ENCODE results near the gene PLA2G6. TPM values are rescaled to one million over a fixed set of nuclear protein-coding genes. Genes with fewer than 3 reads are reported as not detected.

Gene PLA2G6
- total and polyA plus RNA-seq, 9 of the 15 experiments (the other 6 are each of a cell fraction or from before 2014, with no cell fraction given): 0.11 to 12.2 (median 9.7) TPM

DNA sequence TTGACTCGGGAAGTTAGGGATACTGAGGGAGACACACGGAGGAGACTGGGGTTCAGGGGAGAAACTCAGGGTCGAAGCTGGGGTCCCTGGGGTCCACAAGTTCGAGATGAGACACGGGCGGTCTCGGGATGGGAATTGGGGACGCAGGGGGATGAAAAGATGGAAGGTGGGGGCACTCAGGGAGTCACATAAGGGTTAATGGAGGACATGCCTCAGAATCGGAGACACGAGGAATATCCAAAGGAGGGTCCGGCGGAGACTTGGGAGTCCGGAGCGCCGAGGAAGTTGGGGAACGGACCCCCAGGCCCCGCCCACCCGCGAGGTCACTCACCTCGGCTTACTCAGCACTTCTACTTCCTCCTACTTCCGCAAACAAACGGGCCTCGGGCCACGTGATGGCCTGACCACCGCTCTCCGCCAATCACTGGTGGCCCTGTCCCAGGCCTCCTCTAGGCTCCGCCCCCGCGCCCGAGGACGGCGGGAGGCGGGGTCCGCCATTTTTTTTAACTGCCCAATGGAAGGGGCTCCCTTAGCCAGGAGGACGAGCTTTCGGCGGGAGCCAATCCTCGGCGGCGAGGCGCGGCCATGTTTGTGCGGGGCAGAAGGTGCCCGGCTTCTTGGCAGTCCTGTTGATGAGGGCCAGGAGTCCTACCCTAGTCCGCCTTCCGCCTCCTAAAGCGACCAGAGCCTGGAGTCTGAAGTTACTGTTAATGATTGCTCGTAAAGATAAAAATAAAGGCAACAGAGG is at the start of gene PLA2G6 (continued):
- TF ChIP-seq ERF (CRISPR knock-in tag; IDR thresholded peaks at IDR 0.05): no peak
- no peak for TF ChIP-seq BDP1 (IDR thresholded peaks at IDR 0.05; ENCODE audit: insufficient read depth, insufficient read length)
- TF ChIP-seq ZNF780A (CRISPR knock-in tag; IDR thresholded peaks at IDR 0.05): no peak
- peak in 1 of 2 experiments; percentile 23; a peak in 1 of 4 replicates for TF ChIP-seq SRF (CRISPR knock-in tag; IDR thresholded peaks at IDR 0.05)
- TF ChIP-seq, protein P1, sequence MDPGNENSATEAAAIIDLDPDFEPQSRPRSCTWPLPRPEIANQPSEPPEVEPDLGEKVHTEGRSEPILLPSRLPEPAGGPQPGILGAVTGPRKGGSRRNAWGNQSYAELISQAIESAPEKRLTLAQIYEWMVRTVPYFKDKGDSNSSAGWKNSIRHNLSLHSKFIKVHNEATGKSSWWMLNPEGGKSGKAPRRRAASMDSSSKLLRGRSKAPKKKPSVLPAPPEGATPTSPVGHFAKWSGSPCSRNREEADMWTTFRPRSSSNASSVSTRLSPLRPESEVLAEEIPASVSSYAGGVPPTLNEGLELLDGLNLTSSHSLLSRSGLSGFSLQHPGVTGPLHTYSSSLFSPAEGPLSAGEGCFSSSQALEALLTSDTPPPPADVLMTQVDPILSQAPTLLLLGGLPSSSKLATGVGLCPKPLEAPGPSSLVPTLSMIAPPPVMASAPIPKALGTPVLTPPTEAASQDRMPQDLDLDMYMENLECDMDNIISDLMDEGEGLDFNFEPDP (CRISPR knock-in tag; IDR thresholded peaks at IDR 0.05): no peak
- TF ChIP-seq HDAC6 (IDR thresholded peaks at IDR 0.05; ENCODE audit: low read depth, low read length): no peak
- no peak for TF ChIP-seq U2AF1 (optimal IDR thresholded peaks at IDR 0.05; ENCODE audit: low read depth, low read length)
- TF ChIP-seq, protein P2, sequence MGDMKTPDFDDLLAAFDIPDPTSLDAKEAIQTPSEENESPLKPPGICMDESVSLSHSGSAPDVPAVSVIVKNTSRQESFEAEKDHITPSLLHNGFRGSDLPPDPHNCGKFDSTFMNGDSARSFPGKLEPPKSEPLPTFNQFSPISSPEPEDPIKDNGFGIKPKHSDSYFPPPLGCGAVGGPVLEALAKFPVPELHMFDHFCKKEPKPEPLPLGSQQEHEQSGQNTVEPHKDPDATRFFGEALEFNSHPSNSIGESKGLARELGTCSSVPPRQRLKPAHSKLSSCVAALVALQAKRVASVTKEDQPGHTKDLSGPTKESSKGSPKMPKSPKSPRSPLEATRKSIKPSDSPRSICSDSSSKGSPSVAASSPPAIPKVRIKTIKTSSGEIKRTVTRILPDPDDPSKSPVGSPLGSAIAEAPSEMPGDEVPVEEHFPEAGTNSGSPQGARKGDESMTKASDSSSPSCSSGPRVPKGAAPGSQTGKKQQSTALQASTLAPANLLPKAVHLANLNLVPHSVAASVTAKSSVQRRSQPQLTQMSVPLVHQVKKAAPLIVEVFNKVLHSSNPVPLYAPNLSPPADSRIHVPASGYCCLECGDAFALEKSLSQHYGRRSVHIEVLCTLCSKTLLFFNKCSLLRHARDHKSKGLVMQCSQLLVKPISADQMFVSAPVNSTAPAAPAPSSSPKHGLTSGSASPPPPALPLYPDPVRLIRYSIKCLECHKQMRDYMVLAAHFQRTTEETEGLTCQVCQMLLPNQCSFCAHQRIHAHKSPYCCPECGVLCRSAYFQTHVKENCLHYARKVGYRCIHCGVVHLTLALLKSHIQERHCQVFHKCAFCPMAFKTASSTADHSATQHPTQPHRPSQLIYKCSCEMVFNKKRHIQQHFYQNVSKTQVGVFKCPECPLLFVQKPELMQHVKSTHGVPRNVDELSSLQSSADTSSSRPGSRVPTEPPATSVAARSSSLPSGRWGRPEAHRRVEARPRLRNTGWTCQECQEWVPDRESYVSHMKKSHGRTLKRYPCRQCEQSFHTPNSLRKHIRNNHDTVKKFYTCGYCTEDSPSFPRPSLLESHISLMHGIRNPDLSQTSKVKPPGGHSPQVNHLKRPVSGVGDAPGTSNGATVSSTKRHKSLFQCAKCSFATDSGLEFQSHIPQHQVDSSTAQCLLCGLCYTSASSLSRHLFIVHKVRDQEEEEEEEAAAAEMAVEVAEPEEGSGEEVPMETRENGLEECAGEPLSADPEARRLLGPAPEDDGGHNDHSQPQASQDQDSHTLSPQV (IDR thresholded peaks at IDR 0.05): 0 out of 2 replicates have a peak, but pooled peaks have one; percentile 12
- TF ChIP-seq, protein P3, sequence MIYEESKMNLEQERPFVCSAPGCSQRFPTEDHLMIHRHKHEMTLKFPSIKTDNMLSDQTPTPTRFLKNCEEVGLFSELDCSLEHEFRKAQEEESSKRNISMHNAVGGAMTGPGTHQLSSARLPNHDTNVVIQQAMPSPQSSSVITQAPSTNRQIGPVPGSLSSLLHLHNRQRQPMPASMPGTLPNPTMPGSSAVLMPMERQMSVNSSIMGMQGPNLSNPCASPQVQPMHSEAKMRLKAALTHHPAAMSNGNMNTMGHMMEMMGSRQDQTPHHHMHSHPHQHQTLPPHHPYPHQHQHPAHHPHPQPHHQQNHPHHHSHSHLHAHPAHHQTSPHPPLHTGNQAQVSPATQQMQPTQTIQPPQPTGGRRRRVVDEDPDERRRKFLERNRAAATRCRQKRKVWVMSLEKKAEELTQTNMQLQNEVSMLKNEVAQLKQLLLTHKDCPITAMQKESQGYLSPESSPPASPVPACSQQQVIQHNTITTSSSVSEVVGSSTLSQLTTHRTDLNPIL (CRISPR knock-in tag; IDR thresholded peaks at IDR 0.05): no peak
- TF ChIP-seq MBD2 (IDR thresholded peaks at IDR 0.05; ENCODE audit: borderline replicate concordance, low read depth): 0 out of 2 replicates have a peak, but pooled peaks have one; percentile 86
- no peak for TF ChIP-seq ETV1 (tag; conservative IDR thresholded peaks at IDR 0.05; ENCODE audit: low read depth)
- TF ChIP-seq CHD4 (IDR thresholded peaks at IDR 0.05; ENCODE audit: insufficient read depth, insufficient replicate concordance, low read depth, low read length, poor library complexity, severe bottlenecking): no peak
- no peak for TF ChIP-seq MEF2A (IDR thresholded peaks at IDR 0.05; ENCODE audit: control insufficient read depth, low read depth, low read length)
- TF ChIP-seq NCOA4 (IDR thresholded peaks at IDR 0.05; ENCODE audit: partially characterized antibody): no peak
- TF ChIP-seq SMAD3 (CRISPR knock-in tag; conservative IDR thresholded peaks at IDR 0.05): no peak; the same call in 1 of the 2 replicates
- no peak for TF ChIP-seq GATAD2B (IDR thresholded peaks at IDR 0.05; ENCODE audit: borderline replicate concordance)
- TF ChIP-seq, protein P4, sequence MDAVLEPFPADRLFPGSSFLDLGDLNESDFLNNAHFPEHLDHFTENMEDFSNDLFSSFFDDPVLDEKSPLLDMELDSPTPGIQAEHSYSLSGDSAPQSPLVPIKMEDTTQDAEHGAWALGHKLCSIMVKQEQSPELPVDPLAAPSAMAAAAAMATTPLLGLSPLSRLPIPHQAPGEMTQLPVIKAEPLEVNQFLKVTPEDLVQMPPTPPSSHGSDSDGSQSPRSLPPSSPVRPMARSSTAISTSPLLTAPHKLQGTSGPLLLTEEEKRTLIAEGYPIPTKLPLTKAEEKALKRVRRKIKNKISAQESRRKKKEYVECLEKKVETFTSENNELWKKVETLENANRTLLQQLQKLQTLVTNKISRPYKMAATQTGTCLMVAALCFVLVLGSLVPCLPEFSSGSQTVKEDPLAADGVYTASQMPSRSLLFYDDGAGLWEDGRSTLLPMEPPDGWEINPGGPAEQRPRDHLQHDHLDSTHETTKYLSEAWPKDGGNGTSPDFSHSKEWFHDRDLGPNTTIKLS (IDR thresholded peaks at IDR 0.05; ENCODE audit: borderline replicate concordance, low read depth): no peak
- no peak for TF ChIP-seq DDX20 (tag; IDR thresholded peaks at IDR 0.05; ENCODE audit: low read depth)
- TF ChIP-seq HLTF (IDR thresholded peaks at IDR 0.05): 0 out of 2 replicates have a peak, but pooled peaks have one; percentile 37

Data from K562 (cell line).